GM18499 (cell line): Measurements from ENCODE around the gene ZNF536.
"Not testable (repeated sequence)": the region's sequence is repeated elsewhere in the genome, so short reads cannot be mapped to it uniquely, and the experiment has no call there.

Source experiments
- ATAC-seq: cut with Tn5 transposase; IDR thresholded peaks from one replicate; pipeline ENCODE4 v1.9.1; 2021; ENCODE audit warnings: moderate number of reproducible peaks; ENCODE audit not compliant: insufficient read depth, unreplicated experiment

The ZNF536 gene

GRCh38 chr19:30385666-30386065, 13.5 kb downstream of the ZNF536 start:
- ATAC-seq = no peak

GRCh38 chr19:30386551-30387143, 14.5 kb downstream of the ZNF536 start:
- no peak for ATAC-seq

- no peak for ATAC-seq
These were observed 15.3 kb downstream of the ZNF536 start for GRCh38 chr19:30387311-30388115.

GRCh38 chr19:30388327-30388726, 16.1 kb downstream of the ZNF536 start:
- ATAC-seq = no peak

GRCh38 chr19:30388819-30389218, 16.6 kb downstream of the ZNF536 start:
- no peak for ATAC-seq

GRCh38 chr19:30390356-30390988, 18.3 kb downstream of the ZNF536 start:
- no peak for ATAC-seq

GRCh38 chr19:30391052-30391451, 18.9 kb downstream of the ZNF536 start:
- no peak for ATAC-seq

GRCh38 chr19:30391554-30392551, 19.7 kb downstream of the ZNF536 start:
- ATAC-seq = no peak

GRCh38 chr19:30393046-30393445, 20.9 kb downstream of the ZNF536 start:
- no peak for ATAC-seq

GRCh38 chr19:30393729-30394480, 21.7 kb downstream of the ZNF536 start:
- no peak for ATAC-seq

GRCh38 chr19:30394481-30395151, 22.4 kb downstream of the ZNF536 start:
- ATAC-seq = no peak

- ATAC-seq = no peak
These were observed 23.1 kb downstream of the ZNF536 start for GRCh38 chr19:30395283-30395682.

- ATAC-seq = not testable (repeated sequence)
These were observed 26.4 kb downstream of the ZNF536 start for GRCh38 chr19:30398539-30398938.

GRCh38 chr19:30401956-30402355, 29.8 kb downstream of the ZNF536 start:
- ATAC-seq = no peak

- ATAC-seq = no peak
These were observed 30.4 kb downstream of the ZNF536 start for GRCh38 chr19:30402436-30403202.

GRCh38 chr19:30403203-30403985, 31.2 kb downstream of the ZNF536 start:
- ATAC-seq = no peak

- no peak for ATAC-seq
These were observed 34.3 kb downstream of the ZNF536 start for GRCh38 chr19:30406220-30407067.
